Left ventricle myocardium inferior (tissue), 1 donor: ENCODE results near the gene SYT5. TPM values are rescaled to one million over a fixed set of nuclear protein-coding genes. Genes with fewer than 3 reads are reported as not detected.
"Not testable (repeated sequence)": the region's sequence is repeated elsewhere in the genome, so short reads cannot be mapped to it uniquely, and the experiment has no call there.

Source experiments
- DNase-seq: peaks from one replicate; pipeline ENCODE4 v3.0.0-alpha.2; 2020
- H3K27ac ChIP-seq: fragments of 200-600 bp; replicated peaks from 2 replicates; pipeline ENCODE4 v1.8.0; 2021
- H3K27me3 ChIP-seq: fragments of 200-600 bp; 2 replicates; pipeline ENCODE4 v1.8.0; 2021; ENCODE audit warnings: low read depth
- H3K36me3 ChIP-seq: fragments of 200-600 bp; 2 replicates; pipeline ENCODE4 v1.8.0; 2021
- H3K4me1 ChIP-seq: fragments of 200-600 bp; 2 replicates; pipeline ENCODE4 v1.8.0; 2021
- H3K4me3 ChIP-seq: fragments of 200-600 bp; 2 replicates; pipeline ENCODE4 v1.8.0; 2021; ENCODE audit warnings: mild to moderate bottlenecking, moderate library complexity
- H3K9me3 ChIP-seq: fragments of 200-600 bp; replicated peaks from 2 replicates; pipeline ENCODE4 v1.8.0; 2021
- intact Hi-C: fragments of 100-400 bp; cut with micrococcal nuclease; formaldehyde crosslinking; loops from one replicate; pipeline ENCODE4 v1.11.0; 2022
- total RNA-seq: library from RNA; stranded (reverse); fragmentation: NEBNext Ultra II Directional; extraction: Animal tissue kit (Norgen Biotek cat#: 25700); gene quantifications from one replicate; pipeline ENCODE4 v1.2.1, GENCODE V29; 2021
- TF ChIP-seq, protein P1 (sequence below): fragments of 200-600 bp; IDR thresholded peaks from 2 replicates; pipeline ENCODE4 v1.8.0; 2021; ENCODE audit warnings: antibody characterized with exemption, mild to moderate bottlenecking, borderline replicate concordance
- donor health status: DM: no; HTN: yes; CAD: no; lungs with severe emphysema.

Gene SYT5
- total RNA-seq, 1 donor from 2014 or later, result not detected

DNA sequence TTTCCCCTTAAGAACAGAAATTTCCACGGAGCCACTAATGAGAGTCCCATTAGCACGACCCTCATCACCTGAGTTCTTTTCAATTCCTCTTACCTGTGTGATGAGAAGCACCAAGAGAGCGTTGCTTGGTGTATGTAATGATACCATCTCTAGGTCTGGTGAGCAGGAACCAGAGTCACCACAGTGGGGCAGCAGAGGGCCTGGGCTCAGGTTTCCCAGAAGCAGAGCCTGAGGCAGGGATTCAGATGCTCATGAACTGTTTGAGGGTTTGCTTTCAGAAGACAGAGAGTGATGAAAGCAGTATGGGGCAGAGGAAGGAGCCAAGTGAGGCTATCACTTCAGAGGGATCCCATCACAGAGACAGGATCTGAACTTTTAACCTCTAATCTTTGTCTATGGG lies 32.4 kb upstream of the SYT5 start:
- H3K9me3 ChIP-seq, result peaks cover 12% of the 10 kb centered on the region
- H3K4me1 ChIP-seq, result peaks cover 25% of the 10 kb centered on the region
- H3K27me3 ChIP-seq, result no peaks in the 10 kb centered on the region
- H3K36me3 ChIP-seq, result no peaks in the 10 kb centered on the region
- no peak overlapping the region for H3K4me3 ChIP-seq
- TF ChIP-seq, protein P1, sequence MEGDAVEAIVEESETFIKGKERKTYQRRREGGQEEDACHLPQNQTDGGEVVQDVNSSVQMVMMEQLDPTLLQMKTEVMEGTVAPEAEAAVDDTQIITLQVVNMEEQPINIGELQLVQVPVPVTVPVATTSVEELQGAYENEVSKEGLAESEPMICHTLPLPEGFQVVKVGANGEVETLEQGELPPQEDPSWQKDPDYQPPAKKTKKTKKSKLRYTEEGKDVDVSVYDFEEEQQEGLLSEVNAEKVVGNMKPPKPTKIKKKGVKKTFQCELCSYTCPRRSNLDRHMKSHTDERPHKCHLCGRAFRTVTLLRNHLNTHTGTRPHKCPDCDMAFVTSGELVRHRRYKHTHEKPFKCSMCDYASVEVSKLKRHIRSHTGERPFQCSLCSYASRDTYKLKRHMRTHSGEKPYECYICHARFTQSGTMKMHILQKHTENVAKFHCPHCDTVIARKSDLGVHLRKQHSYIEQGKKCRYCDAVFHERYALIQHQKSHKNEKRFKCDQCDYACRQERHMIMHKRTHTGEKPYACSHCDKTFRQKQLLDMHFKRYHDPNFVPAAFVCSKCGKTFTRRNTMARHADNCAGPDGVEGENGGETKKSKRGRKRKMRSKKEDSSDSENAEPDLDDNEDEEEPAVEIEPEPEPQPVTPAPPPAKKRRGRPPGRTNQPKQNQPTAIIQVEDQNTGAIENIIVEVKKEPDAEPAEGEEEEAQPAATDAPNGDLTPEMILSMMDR, result no peak
- intact Hi-C loops, result no loop called here
- no peak for DNase-seq
- no peak overlapping the region for H3K27ac ChIP-seq

DNA sequence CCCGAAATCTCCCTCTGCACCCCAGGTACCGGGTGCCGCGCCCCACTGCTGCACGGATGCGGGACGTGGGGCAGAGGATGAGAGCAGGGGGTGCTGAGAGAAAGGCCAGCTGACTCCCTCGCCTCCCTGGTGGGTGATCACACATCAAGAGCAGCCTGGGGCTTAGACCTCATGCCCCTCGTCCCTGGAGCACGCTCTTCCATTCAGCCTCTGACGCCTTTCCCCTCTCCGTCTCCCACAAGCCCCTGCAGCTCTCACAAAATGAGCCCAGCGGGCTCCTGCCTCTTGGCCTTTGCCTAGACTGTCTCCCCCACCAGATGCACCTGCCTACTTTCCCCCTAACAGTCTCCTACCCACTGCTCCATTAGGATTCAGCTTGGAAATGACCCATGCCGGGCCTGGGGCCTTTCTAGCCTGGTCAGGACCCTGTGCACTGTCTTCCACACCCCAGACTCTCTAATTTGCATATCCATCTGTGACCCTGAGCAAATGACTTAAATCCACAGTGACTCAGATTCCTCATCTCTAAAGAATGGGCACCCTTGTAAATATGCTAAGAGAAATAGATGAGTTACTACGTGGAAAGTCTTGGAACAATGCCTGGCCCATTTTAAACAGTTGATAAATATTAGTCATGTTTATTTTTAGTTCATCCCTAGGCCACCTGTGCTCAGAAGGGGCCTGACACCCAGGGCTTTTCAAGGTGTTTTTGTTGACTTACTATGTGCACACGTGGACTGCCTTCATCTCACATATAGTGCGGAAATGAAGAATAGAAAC lies 29.8 kb upstream of the SYT5 start:
- peaks cover 21% of the 10 kb centered on the region for H3K4me1 ChIP-seq
- H3K27me3 ChIP-seq, result no peaks in the 10 kb centered on the region
- H3K9me3 ChIP-seq, result peaks cover 12% of the 10 kb centered on the region
- H3K36me3 ChIP-seq, result no peaks in the 10 kb centered on the region
- H3K27ac ChIP-seq, result no peak overlapping the region
- no peak overlapping the region for H3K4me3 ChIP-seq
- TF ChIP-seq, protein P1, result no peak
- DNase-seq, result no peak
- intact Hi-C loops, result no loop called here

DNA sequence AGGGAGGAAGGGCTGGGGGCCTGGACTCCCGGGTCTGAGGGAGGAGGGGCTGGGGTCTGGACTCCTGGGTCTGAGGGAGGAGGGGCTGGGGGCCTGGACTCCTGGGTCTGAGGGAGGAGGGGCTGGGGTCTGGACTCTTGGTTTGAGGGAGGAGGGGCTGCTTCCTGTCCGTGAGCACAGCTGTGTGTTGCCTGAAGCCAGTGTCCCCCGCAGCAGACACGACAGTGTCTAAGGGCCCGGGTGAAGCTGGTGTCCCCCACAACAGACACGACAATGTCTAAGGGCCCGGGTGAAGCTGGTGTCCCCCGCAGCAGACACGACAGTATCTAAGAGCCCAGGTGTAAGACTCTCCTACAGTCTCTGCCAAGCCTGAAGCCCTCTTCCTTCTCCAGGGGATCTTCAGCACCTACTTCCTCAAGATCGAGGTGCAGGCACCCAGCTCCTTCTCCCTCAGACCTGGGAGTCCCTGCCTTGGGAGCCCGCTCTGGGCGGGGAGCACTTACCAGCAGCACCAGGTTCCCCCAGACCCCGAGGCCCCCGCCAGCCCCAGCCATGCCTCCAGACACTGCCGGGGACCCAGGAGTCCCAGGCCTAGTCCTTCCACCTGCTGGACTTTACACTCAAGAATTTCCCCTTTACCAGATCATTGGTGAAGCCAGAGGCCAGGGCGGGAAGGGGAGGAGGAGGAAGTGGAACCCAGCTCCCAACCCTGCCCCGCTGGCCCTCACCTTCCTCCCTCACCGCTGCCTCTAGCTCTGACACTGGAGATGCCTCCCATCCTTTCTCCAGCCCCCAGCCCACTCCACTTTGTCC lies 29.0 kb upstream of the SYT5 start, which contains the start of gene PTPRH:
PTPRH (minus strand) TSS at position 622 of the 813 bp plus-strand sequence; CDS start at position 554, 68 bp downstream.
- no peaks in the 10 kb centered on the region for H3K27me3 ChIP-seq
- H3K27ac ChIP-seq, result no peak within 1 kb of the TSS
- H3K4me3 ChIP-seq, result no peak within 1 kb of the TSS
- TF ChIP-seq, protein P1, result no peak
- peaks cover 12% of the 10 kb centered on the region for H3K9me3 ChIP-seq
- no peaks in the 10 kb centered on the region for H3K36me3 ChIP-seq
- DNase-seq, result no peak
- H3K4me1 ChIP-seq, result peaks cover 21% of the 10 kb centered on the region
- intact Hi-C loops, result no loop called here

DNA sequence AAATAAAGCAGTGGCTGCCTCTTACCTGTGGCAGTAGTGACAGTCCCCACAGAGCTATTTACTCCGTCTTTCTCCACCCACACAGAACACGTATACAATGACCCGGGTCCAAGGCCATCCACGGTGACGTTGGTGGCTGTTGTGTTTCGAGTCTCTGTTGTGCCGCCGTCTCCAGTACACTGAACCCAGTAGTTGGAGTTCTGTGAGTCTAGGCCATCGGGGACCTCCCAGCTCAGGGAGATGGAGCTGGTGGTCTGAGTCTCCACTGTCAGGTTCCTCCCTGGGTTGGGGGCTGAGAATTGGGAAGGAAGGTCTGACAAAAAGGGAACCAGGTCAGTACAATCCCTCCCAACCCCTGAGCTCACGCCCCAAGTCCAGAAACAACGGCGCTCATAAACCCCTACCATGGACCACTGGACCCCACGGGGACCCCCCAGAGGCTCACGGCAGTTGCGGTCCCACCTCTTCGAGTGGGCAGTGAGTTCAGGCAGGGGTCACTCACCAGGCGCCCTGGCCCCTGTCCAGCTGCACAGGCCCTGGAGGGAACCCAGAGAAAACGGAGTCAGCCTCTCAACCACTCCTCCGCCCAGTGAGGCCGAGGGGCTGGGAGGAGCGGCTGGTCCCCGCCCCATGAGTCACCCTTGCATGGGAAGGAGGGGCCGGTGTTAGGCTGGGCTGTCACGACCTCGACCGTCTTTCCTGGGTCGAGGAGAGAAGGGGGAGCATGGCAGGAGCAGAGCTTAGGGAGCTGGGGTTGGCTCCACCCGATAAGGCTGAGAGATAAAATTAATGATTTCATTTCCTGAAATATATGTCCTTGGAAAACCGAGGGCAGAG lies 26.8 kb upstream of the SYT5 start:
- Histone ChIP-seq H3K4me1 (peaks cover 21% of the 10 kb centered on the region), H3K27ac (peak overlapping the region; percentile 30), H3K4me3 (peak overlapping the region; percentile 51), H3K9me3 (no peaks in the 10 kb centered on the region), H3K36me3 (no peaks in the 10 kb centered on the region), H3K27me3 (no peaks in the 10 kb centered on the region)
- intact Hi-C loops, result no loop called here
- TF ChIP-seq, protein P1, result no peak
- peak; percentile 75 for DNase-seq

DNA sequence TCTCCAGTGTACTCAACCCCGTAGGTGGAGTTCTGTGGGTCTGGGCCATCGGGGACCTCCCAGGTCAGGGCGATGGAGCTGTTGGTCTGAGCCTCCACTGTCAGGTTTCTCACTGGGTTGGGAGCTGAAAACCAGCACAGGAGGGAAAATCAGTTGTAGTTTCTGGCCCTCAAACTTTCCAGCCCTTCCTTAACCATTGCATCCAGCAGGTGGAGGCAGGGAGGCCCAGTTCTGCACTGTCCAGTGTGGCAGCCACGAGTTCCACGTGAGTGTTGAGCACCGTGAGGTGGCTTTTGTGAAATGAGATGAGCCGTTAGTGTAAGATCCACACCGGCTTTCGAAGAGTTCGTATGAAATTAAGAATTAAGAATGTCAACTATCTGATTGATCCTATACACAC lies 22.1 kb upstream of the SYT5 start:
- H3K4me3 ChIP-seq, H3K27me3 ChIP-seq, intact Hi-C loops, DNase-seq, H3K9me3 ChIP-seq, H3K27ac ChIP-seq, H3K36me3 ChIP-seq, H3K4me1 ChIP-seq: not testable (repeated sequence)
